Activated CD4-positive, alpha-beta T cell treated with anti-CD3 and anti-CD28 coated beads for 36 hours (primary cell): ENCODE results near the gene CACNA2D3. TPM values are rescaled to one million over a fixed set of nuclear protein-coding genes. Genes with fewer than 3 reads are reported as not detected.

ENCODE experiments used
- ATAC-seq: fragments of 200-7000 bp; cut with Tn5 transposase; one replicate; pipeline ENCODE4 v1.10.0; 2021; ENCODE audit warnings: mild to moderate bottlenecking, moderate library complexity
- CTCF ChIA-PET: fragments of 350-600 bp; sonication (Branson Sonifier 250); formaldehyde crosslinking; loops from one replicate; lab custom pipeline; 2021; ENCODE audit warnings: antibody characterized with exemption; lab: Charles Lee
- POLR2A ChIA-PET: fragments of 350-600 bp; sonication (Branson Sonifier 250); formaldehyde crosslinking; loops from one replicate; lab custom pipeline; 2021; ENCODE audit warnings: antibody characterized with exemption, inconsistent platforms; lab: Charles Lee
- DNase-seq: peaks from one replicate; pipeline ENCODE4 v3.0.0-alpha.2; 2020
- H3K27ac Mint-ChIP-seq: one replicate; pipeline ENCODE4 v1.8.0; 2021; ENCODE audit warnings: mixed read lengths
- H3K27me3 Mint-ChIP-seq: one replicate; pipeline ENCODE4 v1.8.0; 2021; ENCODE audit warnings: mixed read lengths
- H3K36me3 Mint-ChIP-seq: one replicate; pipeline ENCODE4 v1.8.0; 2021; ENCODE audit warnings: low read depth, mixed read lengths
- H3K4me1 Mint-ChIP-seq: one replicate; pipeline ENCODE4 v1.8.0; 2021; ENCODE audit warnings: mixed read lengths
- H3K4me3 Mint-ChIP-seq: one replicate; pipeline ENCODE4 v1.8.0; 2021; ENCODE audit warnings: mild to moderate bottlenecking, moderate library complexity, mixed read lengths
- H3K9me3 Mint-ChIP-seq: one replicate; pipeline ENCODE4 v1.8.0; 2021; ENCODE audit warnings: low read depth, mixed read lengths
- intact Hi-C, 2 experiments: fragments of 100-400 bp; cut with DNase I in 1 of 2; cut with micrococcal nuclease in 1 of 2; formaldehyde crosslinking; loops; one replicate each; pipeline versions ENCODE4 v1.14.2 to v1.15.1; 2022 to 2024; cut with DNase I, micrococcal nuclease
- total RNA-seq, 2 experiments: library from RNA; stranded (reverse); gene quantifications; one replicate each; pipeline ENCODE4 v1.2.3, GENCODE V29; 2021

CACNA2D3 gene
- not detected for total RNA-seq

GRCh38 chr3:54122324-54123002, at the start of gene CACNA2D3:
CACNA2D3 (plus strand) TSS chr3:54122552.
- Mint-ChIP-seq H3K4me3 (no peak within 1 kb of the TSS), H3K36me3 (no peaks in the 10 kb centered on the region), H3K9me3 (no peaks in the 10 kb centered on the region), H3K27ac (no peak within 1 kb of the TSS), H3K4me1 (peaks cover 3% of the 10 kb centered on the region), H3K27me3 (peaks cover 47% of the 10 kb centered on the region)
- DNase-seq (no peak), ATAC-seq (no peak)
- ChIA-PET POLR2A (no interaction called here), CTCF (no interaction called here)
- intact Hi-C loops: no loop called here

GRCh38 chr3:54073386-54073785, 49.0 kb upstream of the CACNA2D3 start:
- no peak overlapping the region for H3K4me3 Mint-ChIP-seq
- no peak overlapping the region for H3K27ac Mint-ChIP-seq
- intact Hi-C loops: no loop called here
- POLR2A ChIA-PET: no interaction called here
- H3K4me1 Mint-ChIP-seq: no peaks in the 10 kb centered on the region
- ATAC-seq (no peak), DNase-seq (no peak)
- peaks cover 3% of the 10 kb centered on the region for H3K27me3 Mint-ChIP-seq
- peaks cover 19% of the 10 kb centered on the region for H3K9me3 Mint-ChIP-seq
- CTCF ChIA-PET: no interaction called here
- H3K36me3 Mint-ChIP-seq: no peaks in the 10 kb centered on the region

GRCh38 chr3:54079314-54079713, 43.0 kb upstream of the CACNA2D3 start:
- peaks cover 8% of the 10 kb centered on the region for H3K27me3 Mint-ChIP-seq
- DNase-seq (no peak), ATAC-seq (no peak)
- H3K27ac Mint-ChIP-seq: no peak overlapping the region
- intact Hi-C loops: no loop called here
- H3K4me3 Mint-ChIP-seq: no peak overlapping the region
- CTCF ChIA-PET: no interaction called here
- no peaks in the 10 kb centered on the region for H3K36me3 Mint-ChIP-seq
- POLR2A ChIA-PET: no interaction called here
- H3K4me1 Mint-ChIP-seq: no peaks in the 10 kb centered on the region
- no peaks in the 10 kb centered on the region for H3K9me3 Mint-ChIP-seq

- Mint-ChIP-seq H3K9me3 (no peaks in the 10 kb centered on the region), H3K27ac (no peak overlapping the region), H3K27me3 (peaks cover 8% of the 10 kb centered on the region), H3K4me1 (no peaks in the 10 kb centered on the region), H3K36me3 (no peaks in the 10 kb centered on the region), H3K4me3 (no peak overlapping the region)
- CTCF ChIA-PET: no interaction called here
- POLR2A ChIA-PET: interaction anchor here (0.7 kb wide), 1 partner anchor 45 kb away, joined by 3 read pairs; no protein-coding TSS in a partner anchor
- DNase-seq (no peak), ATAC-seq (no peak)
- intact Hi-C loops: no loop called here
These were observed 42.5 kb upstream of the CACNA2D3 start for GRCh38 chr3:54079730-54080325.

GRCh38 chr3:54083921-54084320, 38.4 kb upstream of the CACNA2D3 start:
- DNase-seq (no peak), ATAC-seq (no peak)
- Mint-ChIP-seq H3K27me3 (peaks cover 17% of the 10 kb centered on the region), H3K4me3 (no peak overlapping the region), H3K27ac (no peak overlapping the region), H3K4me1 (peaks cover 2% of the 10 kb centered on the region), H3K9me3 (no peaks in the 10 kb centered on the region), H3K36me3 (no peaks in the 10 kb centered on the region)
- ChIA-PET CTCF (no interaction called here), POLR2A (no interaction called here)
- intact Hi-C loops: no loop called here

GRCh38 chr3:54085936-54086335, 36.4 kb upstream of the CACNA2D3 start:
- POLR2A ChIA-PET: no interaction called here
- Mint-ChIP-seq H3K27ac (no peak overlapping the region), H3K4me1 (peaks cover 2% of the 10 kb centered on the region), H3K9me3 (no peaks in the 10 kb centered on the region), H3K4me3 (no peak overlapping the region), H3K36me3 (no peaks in the 10 kb centered on the region), H3K27me3 (peaks cover 15% of the 10 kb centered on the region)
- DNase-seq (no peak), ATAC-seq (no peak)
- intact Hi-C loops: no loop called here
- CTCF ChIA-PET: no interaction called here

- DNase-seq (no peak), ATAC-seq (no peak)
- Mint-ChIP-seq H3K27ac (no peak overlapping the region), H3K4me1 (peaks cover 2% of the 10 kb centered on the region), H3K4me3 (no peak overlapping the region), H3K27me3 (peaks cover 15% of the 10 kb centered on the region), H3K9me3 (no peaks in the 10 kb centered on the region), H3K36me3 (no peaks in the 10 kb centered on the region)
- CTCF ChIA-PET: no interaction called here
- intact Hi-C loops: no loop called here
- POLR2A ChIA-PET: no interaction called here
These were observed 35.5 kb upstream of the CACNA2D3 start for GRCh38 chr3:54086652-54087405.

GRCh38 chr3:54087581-54088410, 34.6 kb upstream of the CACNA2D3 start:
- DNase-seq: no peak
- CTCF ChIA-PET: no interaction called here
- no peak for ATAC-seq
- Mint-ChIP-seq H3K9me3 (no peaks in the 10 kb centered on the region), H3K27me3 (peaks cover 16% of the 10 kb centered on the region), H3K4me3 (no peak overlapping the region), H3K4me1 (peaks cover 2% of the 10 kb centered on the region), H3K36me3 (no peaks in the 10 kb centered on the region), H3K27ac (no peak overlapping the region)
- POLR2A ChIA-PET: no interaction called here
- intact Hi-C loops: no loop called here

GRCh38 chr3:54093491-54094248, 28.7 kb upstream of the CACNA2D3 start:
- intact Hi-C loops: no loop called here
- ChIA-PET POLR2A (no interaction called here), CTCF (interaction anchor here (0.6 kb wide), 1 partner anchor 149 kb away, joined by 3 read pairs; no protein-coding TSS in a partner anchor)

GRCh38 chr3:54094926-54095325, 27.4 kb upstream of the CACNA2D3 start:
- H3K9me3 Mint-ChIP-seq: no peaks in the 10 kb centered on the region
- H3K27me3 Mint-ChIP-seq: peaks cover 3% of the 10 kb centered on the region
- ChIA-PET CTCF (no interaction called here), POLR2A (no interaction called here)
- intact Hi-C loops: no loop called here
- ATAC-seq (no peak), DNase-seq (no peak)
- no peak overlapping the region for H3K27ac Mint-ChIP-seq
- no peak overlapping the region for H3K4me3 Mint-ChIP-seq
- H3K4me1 Mint-ChIP-seq: no peaks in the 10 kb centered on the region
- H3K36me3 Mint-ChIP-seq: no peaks in the 10 kb centered on the region

More at GRCh38 chr3:54093491-54094248, 28.7 kb upstream of the CACNA2D3 start:
- no peak overlapping the region for H3K27ac Mint-ChIP-seq
- H3K9me3 Mint-ChIP-seq: no peaks in the 10 kb centered on the region
- peaks cover 3% of the 10 kb centered on the region for H3K27me3 Mint-ChIP-seq
- no peak overlapping the region for H3K4me3 Mint-ChIP-seq
- DNase-seq (no peak), ATAC-seq (no peak)
- H3K4me1 Mint-ChIP-seq: no peaks in the 10 kb centered on the region
- H3K36me3 Mint-ChIP-seq: no peaks in the 10 kb centered on the region

GRCh38 chr3:54099381-54099780, 23.0 kb upstream of the CACNA2D3 start:
- Mint-ChIP-seq H3K27ac (no peak overlapping the region), H3K36me3 (no peaks in the 10 kb centered on the region), H3K9me3 (no peaks in the 10 kb centered on the region), H3K4me3 (no peak overlapping the region), H3K4me1 (no peaks in the 10 kb centered on the region), H3K27me3 (no peaks in the 10 kb centered on the region)
- DNase-seq (no peak), ATAC-seq (no peak)
- intact Hi-C loops: no loop called here
- ChIA-PET CTCF (no interaction called here), POLR2A (no interaction called here)
